ENCODE results near the gene MROH7. TPM values are rescaled to one million over a fixed set of nuclear protein-coding genes. Genes with fewer than 3 reads are reported as not detected.
"Not testable (repeated sequence)": the region's sequence is repeated elsewhere in the genome, so short reads cannot be mapped to it uniquely, and the experiment has no call there.

Gene MROH7
- total RNA-seq, 1 experiment from 2014 or later, result not detected

DNA sequence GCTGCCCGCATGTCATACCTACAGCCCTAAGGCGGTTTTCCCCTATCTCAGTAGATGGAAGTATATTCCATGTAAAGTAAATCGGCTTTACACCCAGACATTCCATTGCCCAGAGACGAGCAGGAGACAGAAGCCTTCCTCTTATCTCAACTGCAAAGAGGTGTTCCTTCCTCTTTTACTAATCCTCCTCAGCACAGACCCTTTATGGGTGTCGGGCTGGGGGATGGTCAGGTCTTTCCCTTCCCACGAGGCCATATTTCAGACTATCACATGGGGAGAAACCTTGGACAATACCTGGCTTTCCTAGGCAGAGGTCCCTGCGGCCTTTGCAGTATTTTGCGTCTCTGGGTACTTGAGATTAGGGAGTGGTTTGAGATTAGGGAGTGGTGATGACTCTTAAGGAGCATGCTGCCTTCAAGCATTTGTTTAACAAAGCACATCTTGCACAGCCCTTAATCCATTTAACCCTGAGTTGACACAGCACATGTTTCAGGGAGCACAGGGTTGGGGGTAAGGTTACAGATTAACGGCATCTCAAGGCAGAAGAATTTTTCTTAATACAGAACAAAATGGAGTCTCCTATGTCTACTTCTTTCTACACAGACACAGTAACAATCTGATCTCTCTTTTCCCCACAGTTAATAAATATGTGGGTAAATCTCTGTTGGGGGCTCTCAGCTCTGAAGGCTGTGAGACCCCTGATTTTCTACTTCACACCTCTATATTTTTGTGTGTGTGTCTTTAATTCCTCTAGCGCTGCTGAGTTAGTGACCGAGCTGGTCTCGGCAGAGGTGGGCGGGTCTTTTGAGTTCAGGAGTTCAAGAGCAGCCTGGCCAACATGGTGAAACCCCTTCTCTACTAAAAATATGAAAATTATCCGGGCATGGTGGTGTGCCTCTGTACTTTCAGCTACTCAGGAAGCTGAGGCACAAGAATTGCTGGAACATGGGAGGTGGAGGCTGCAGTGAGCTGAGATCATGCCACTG is 4.8 kb upstream of the MROH7 start:
- not testable (repeated sequence) for H3K9me3 ChIP-seq, H3K36me3 ChIP-seq, DNase-seq, H3K4me3 ChIP-seq, H3K27me3 ChIP-seq

DNA sequence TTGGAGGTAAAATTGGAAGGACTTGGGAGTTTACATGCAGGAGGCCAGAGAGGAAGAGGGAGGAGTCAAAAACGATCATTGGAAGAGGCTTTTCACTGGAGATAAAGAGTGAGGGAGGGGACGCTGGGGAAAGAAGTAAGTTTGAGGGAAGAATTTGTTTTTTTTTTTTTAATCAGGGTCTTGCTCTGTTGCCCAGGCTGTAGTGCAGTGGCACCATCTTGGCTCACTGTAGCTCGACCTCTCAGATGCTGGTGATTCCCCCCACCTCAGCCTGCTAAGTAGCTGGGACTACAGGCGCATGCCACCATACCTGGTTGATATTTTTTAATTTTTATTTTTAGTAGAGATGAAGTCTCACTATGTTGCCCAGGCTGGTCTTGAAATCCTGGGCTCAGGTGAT is 1.2 kb upstream of the MROH7 start:
- no peaks in the 10 kb centered on the region for H3K36me3 ChIP-seq
- no peak for DNase-seq
- H3K4me3 ChIP-seq, result no peak overlapping the region
- H3K27me3 ChIP-seq, result no peaks in the 10 kb centered on the region
- H3K9me3 ChIP-seq, result peaks cover 7% of the 10 kb centered on the region

DNA sequence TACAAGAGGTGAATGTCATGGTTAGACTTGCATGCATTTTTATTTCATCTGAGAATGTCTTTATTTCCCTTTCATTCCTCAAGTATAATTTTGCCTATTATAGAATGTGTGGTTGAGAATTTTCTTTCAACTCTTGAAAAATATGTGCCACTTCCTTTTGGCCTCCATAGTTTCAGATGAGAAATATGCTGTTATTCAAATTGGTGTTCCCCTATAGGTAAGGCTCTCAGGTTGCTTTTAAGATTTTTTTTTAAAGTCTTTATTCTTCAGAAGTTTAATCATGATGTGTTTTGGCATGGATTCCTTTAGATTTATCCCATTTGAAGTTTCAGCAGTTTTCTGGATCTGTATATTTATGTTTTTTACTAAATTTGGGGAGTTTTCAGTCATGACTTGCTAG is 2.1 kb downstream of the MROH7 start:
- H3K4me3 ChIP-seq, result no peak overlapping the region
- H3K9me3 ChIP-seq, result peaks cover 7% of the 10 kb centered on the region
- no peaks in the 10 kb centered on the region for H3K36me3 ChIP-seq
- DNase-seq, result no peak
- no peaks in the 10 kb centered on the region for H3K27me3 ChIP-seq

DNA sequence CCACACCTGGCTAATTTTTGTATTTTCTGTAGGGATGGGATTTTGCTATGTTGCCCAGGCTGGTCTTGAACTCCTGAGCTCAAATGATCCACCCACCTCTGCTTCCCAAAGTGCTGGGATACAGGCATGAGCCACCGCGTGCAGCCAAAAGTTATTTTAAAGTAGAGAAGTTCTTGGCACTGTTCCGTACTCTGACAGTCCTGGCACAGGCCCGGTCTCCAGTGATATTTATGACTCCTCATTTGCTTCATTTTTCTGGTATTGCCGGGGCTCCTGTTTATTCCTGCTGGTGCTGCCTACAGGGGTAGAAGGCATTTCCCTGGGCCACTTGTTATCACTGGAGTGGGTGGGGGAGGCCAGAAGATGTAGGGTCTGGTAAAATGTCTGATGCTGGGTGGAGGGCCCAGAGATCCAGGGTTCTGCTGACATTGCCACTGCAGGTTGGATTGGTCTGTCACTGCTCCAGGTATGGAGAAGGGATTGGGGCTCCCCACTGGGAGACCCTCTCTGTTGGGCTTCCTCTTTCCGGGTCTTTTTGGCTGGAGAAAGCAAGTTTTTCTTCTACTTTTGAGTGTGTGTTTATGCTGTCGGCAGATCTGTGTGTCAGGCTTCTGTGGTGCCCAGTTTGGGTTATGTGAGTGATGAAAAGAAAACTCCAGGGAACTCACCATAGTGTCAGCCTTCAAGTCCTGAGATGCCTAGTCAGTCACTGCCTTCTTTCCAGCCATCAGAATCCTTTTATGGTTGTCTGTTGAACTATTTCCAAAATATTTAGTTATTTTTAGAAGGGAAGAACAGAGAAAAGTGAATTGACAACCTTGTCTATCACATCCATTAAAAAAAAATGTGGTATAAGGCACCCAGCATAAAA is 4.5 kb downstream of the MROH7 start:
- Histone ChIP-seq H3K4me3 (no peak overlapping the region), H3K27me3 (no peaks in the 10 kb centered on the region), H3K9me3 (peaks cover 7% of the 10 kb centered on the region), H3K36me3 (no peaks in the 10 kb centered on the region)
- peak; percentile 55 for DNase-seq

DNA sequence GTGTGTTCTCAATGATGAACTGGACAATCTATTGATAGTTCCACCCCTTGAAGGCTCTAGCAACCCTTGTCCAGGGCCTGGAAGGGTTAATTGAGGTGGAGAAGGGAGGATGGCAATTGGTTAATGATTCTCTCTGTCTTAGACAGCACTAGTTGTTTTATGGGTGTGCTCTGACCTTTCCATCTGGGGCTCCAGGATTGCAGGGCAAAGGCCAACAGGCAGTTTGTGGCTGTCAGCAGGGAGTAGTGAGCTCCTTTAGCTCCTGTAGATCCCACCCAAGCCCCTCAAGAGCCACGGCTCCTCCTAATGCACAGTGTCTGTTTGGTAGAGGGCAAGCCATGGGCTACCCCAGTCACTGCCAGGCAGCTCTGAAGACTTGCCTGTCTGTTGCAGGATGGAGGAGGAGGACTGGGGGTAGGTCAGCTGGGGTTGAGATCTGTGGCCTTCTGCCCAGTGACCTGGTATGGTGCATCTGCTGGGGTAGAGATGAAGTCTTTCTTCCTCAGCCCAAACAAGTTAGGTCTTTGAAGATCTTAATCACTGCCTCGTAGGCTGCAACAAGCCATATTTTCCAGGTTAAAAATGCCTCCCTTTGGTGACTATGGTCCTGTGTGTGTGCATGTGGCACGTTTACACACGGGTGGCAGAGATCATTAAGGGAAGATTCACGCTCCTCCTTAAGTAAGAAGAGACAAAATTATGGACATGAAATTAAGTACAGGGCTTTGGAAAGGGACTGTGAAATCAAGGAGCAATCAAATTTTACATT is 7.7 kb downstream of the MROH7 start:
- no peaks in the 10 kb centered on the region for H3K27me3 ChIP-seq
- no peak overlapping the region for H3K4me3 ChIP-seq
- H3K36me3 ChIP-seq, result no peaks in the 10 kb centered on the region
- no peaks in the 10 kb centered on the region for H3K9me3 ChIP-seq
- no peak for DNase-seq

DNA sequence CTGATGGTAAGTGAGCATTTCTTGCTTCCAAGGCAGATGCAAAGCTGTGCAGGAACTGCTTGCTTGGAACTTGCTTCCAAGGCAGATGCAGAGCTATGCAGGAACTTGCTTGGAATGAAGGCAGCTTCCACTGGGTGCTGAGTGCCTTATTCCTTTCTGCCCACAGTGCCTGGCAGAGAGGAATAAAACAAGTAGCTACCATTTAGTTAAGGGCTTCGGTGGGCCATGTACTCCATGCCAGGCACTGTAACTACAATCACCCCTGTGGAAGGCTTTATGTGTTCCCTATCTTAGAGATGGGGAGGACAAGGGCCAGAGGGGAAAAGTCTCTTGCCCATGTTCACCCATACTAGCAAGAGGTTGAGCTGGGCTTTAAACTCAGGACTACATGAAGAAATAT is 8.3 kb downstream of the MROH7 start:
- no peaks in the 10 kb centered on the region for H3K36me3 ChIP-seq
- H3K9me3 ChIP-seq, result no peaks in the 10 kb centered on the region
- no peak for DNase-seq
- no peaks in the 10 kb centered on the region for H3K27me3 ChIP-seq
- no peak overlapping the region for H3K4me3 ChIP-seq

DNA sequence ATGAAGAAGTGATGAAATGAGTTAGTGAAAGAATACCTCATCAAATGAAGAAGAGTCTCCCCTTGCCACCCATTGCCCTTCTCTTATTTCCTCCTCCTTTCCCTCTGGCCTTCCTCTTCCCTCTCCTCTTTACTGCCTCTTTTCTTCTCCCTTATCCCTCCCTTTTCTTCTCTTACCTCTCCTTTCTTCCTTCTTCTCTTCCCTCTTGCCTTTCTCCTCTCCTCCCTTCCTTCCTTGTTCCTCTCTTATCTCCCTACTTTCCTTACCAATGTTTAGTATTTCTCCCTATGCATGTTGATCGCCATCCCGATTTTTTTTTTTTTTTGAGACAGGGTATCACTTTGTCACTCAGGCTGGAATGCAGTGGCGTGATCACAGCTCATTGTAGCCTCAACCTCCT is 8.8 kb downstream of the MROH7 start:
- Histone ChIP-seq H3K9me3 (no peaks in the 10 kb centered on the region), H3K36me3 (no peaks in the 10 kb centered on the region), H3K27me3 (no peaks in the 10 kb centered on the region), H3K4me3 (no peak overlapping the region)
- DNase-seq, result no peak

DNA sequence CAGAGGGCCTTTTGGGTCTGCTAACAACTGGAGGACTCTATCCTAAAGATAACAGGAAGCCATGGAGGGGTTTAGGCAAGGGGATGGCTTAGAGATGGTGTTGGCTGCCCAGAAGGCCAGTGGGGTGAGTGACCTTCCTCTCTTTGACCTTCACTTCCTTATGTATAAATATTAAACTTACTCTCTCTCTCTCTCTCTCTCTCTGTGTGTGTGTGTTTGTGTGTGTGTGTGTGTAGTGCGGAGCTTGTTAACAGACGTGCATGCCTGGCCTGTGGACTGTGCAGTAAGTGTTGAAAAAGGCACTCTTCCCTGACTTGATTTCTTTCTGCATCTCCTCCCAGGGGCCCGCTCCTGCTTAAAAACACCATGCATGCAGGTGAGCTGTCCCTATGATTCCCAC is 10.0 kb downstream of the MROH7 start:
- Histone ChIP-seq H3K27me3 (no peaks in the 10 kb centered on the region), H3K4me3 (no peak overlapping the region), H3K36me3 (no peaks in the 10 kb centered on the region), H3K9me3 (no peaks in the 10 kb centered on the region)
- no peak for DNase-seq

DNA sequence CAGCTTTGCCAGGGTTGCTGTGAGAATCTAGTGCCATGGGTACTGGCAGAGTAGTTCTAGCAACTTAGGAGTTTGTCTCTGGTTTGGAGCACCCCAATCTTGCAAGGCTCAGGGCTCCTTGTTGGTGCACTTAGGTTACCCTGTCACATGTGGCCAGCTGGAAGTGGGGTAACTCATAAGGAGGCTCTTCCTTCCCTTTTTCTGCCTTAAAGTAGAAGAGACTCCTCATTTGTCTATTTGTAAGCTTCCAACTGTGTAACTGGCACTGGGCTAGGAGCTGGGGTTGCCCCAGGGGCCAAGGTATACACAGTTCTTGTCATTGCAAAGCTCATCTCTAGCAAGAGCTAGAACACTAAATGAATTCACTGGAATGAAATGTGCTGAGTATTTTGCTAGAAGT is 10.6 kb downstream of the MROH7 start:
- no peak for DNase-seq
- Histone ChIP-seq H3K4me3 (no peak overlapping the region), H3K9me3 (no peaks in the 10 kb centered on the region), H3K36me3 (no peaks in the 10 kb centered on the region), H3K27me3 (no peaks in the 10 kb centered on the region)

DNA sequence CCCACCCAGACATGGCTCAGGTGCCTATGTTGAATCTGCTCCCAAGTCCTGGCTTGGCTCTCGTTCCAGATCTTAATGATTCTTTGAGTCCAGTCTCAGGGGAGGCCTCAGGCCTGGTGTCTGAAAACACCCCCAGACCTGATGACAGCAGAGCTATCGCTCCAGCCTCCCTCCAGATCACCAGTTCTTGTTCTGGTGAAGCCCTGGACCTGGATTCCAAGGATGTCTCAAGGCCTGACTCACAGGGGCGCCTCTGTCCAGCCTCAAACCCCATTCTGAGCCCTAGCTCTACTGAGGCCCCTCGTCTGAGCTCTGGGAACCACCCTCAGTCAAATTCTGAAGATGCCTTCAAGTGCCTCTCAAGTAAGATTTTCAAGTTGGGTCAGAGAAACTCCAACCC is 11.4 kb downstream of the MROH7 start:
- H3K27me3 ChIP-seq, result no peaks in the 10 kb centered on the region
- H3K9me3 ChIP-seq, result peaks cover 2% of the 10 kb centered on the region
- H3K4me3 ChIP-seq, result no peak overlapping the region
- no peaks in the 10 kb centered on the region for H3K36me3 ChIP-seq
- DNase-seq, result no peak

DNA sequence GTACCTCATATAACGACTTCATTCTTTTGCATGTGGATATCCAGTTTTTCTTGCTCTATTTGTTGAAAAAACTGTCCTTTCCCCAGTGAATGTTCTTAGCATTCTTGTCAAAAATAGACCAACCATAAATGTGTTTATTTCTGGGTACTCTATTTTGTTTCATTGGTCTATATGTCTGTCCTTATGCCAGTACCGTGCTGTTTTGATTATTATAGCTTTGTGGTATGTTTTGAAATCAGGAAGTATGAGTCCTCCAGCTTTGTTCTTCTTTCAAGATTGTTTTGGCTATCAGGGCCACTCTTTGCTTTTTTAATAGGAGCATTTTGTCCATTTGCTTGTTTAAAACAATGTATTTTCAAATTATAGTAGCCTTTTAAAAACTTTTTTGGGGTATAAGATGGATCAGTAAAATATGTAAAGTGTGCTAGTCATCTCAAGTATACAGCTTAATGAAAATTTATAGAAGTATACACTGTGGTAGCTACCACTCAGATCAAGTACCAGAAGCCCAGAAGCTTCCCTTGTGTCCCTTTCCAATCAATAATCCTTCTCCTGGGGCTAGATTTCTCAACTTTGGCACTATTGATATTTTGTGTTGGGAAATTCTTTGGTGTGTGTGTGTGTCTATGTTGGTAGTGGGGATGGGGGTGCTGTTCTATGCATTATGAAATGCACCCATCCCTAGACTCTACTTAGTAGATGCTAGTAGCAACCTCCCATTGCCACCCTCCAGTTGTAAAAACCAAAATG is 16.8 kb downstream of the MROH7 start:
- H3K9me3 ChIP-seq, result peaks cover 7% of the 10 kb centered on the region
- no peaks in the 10 kb centered on the region for H3K27me3 ChIP-seq
- H3K4me3 ChIP-seq, result no peak overlapping the region
- H3K36me3 ChIP-seq, result no peaks in the 10 kb centered on the region
- no peak for DNase-seq

DNA sequence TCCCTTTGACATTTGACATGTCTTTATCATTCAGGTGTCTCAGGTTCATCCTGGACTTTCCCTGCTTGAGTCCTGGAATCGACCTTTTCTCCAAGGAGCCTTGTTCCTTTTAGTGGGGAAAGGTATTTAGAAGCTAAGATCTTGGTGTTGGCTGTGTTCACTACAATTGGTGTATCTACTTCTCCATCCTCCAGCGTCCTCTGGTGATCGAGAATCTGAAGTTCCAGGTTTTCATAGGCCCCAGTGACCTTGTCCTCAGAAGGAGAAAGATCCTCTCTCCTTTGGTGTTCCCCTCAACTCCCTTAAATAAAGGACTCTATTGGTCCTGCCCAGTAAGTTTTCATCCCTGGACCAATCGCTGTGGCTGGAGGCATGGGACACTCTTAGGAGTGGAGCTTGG is 22.1 kb downstream of the MROH7 start:
- H3K4me3 ChIP-seq, result no peak overlapping the region
- no peak for DNase-seq
- no peaks in the 10 kb centered on the region for H3K36me3 ChIP-seq
- H3K9me3 ChIP-seq, result no peaks in the 10 kb centered on the region; the same call in 1 of the 2 replicates
- H3K27me3 ChIP-seq, result no peaks in the 10 kb centered on the region

DNA sequence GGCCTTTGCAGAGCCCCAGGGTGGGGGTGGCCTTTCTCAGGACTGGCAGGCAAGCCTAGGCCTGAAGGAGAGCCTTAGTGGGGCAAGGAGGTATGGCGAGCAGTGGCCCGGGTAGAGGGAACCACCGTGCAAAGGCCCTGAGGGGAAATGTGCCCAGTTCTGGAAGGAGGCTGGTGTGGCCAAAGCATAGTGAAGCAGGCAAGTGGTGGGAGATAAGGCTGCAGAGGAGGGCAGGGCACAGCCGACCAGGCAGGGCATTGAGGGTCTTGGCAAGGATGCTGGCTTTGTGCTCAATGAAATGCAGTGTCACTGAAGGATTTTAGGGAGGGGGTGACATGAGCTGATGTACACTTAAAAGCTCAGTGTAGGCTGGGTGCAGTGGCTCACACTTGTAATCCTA is 22.8 kb downstream of the MROH7 start:
- no peak for DNase-seq
- no peak overlapping the region for H3K4me3 ChIP-seq
- H3K9me3 ChIP-seq, result no peaks in the 10 kb centered on the region
- H3K27me3 ChIP-seq, result no peaks in the 10 kb centered on the region
- H3K36me3 ChIP-seq, result no peaks in the 10 kb centered on the region

DNA sequence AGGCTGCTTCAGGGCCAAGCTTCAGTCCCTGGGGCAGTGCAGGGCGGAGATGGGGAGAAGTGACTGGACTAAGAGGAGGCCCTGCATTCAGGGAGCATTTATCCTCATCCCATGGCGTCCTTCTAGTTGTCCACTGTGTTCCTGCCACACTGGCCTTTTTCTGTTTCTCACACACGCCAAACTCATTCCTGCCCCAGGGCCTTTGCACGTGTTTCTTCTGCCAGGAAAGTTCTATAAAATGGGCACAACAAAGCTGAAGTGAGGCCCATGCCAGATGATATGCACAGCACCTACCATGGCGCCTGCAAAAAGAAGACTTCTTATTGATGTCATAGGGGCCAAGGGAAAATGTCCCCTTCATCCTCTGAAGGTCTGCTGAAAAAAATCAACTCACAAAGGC is 24.3 kb downstream of the MROH7 start:
- Histone ChIP-seq H3K27me3 (no peaks in the 10 kb centered on the region), H3K36me3 (no peaks in the 10 kb centered on the region), H3K9me3 (no peaks in the 10 kb centered on the region), H3K4me3 (no peak overlapping the region)
- no peak for DNase-seq

DNA sequence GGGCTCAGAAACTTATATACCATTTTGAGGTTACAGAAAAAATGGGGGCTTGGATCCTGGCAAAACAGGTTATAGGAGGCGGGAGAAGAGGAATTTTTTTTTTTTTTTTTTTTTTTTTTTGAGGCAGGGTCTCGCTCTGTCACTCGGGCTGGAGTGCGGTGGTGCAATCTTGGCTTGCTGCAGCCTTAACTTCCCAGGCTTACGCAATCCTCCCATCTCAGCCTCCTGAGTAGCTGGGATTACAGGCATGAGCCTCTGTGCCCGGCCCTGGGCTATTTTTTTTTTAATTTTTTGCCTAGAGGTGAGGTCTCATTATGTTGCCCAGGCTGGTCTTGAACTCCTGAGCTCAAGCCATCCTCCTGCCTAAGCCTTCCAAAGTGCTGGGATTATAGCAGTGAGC is 24.7 kb downstream of the MROH7 start:
- DNase-seq, result no peak
- Histone ChIP-seq H3K27me3 (no peaks in the 10 kb centered on the region), H3K36me3 (no peaks in the 10 kb centered on the region), H3K4me3 (no peak overlapping the region), H3K9me3 (no peaks in the 10 kb centered on the region)

DNA sequence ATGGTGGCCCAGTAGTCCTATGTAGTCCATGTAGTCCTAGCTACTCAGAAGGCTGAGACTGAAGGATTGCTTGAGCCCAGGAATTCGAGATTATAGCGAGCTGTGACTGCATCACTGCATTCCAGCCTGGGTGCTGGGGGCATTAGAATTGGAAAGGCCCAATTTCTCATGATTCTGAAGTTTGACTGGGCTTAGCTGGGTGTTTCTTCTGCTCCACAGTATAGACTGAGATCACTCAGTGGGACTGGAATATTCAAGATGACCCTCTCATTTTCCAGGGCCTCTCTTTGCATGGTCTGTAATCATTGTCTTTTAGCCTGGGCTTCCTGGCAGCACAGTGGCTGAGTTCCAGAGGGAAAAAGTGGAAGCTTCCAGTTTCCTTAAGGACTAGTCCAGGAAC is 26.2 kb downstream of the MROH7 start:
- H3K9me3 ChIP-seq, result no peaks in the 10 kb centered on the region
- DNase-seq, result no peak
- no peaks in the 10 kb centered on the region for H3K27me3 ChIP-seq
- no peak overlapping the region for H3K4me3 ChIP-seq
- no peaks in the 10 kb centered on the region for H3K36me3 ChIP-seq
